Urinary bladder (tissue), 4 donors: ENCODE measurements around the gene CEBPE. TPM values are rescaled to one million over a fixed set of nuclear protein-coding genes. Genes with fewer than 3 reads are reported as not detected.
"Not testable (repeated sequence)": the region's sequence is repeated elsewhere in the genome, so short reads cannot be mapped to it uniquely, and the experiment has no call there.

Source experiments
- DNase-seq: peaks from one replicate; pipeline ENCODE4 v3.0.0-alpha.2; 2015; ENCODE audit errors: extremely low spot score
- H3K27ac ChIP-seq: one replicate; pipeline ENCODE4 v1.5.1; 2013; ENCODE audit warnings: low read depth, mild to moderate bottlenecking, moderate library complexity
- H3K36me3 ChIP-seq: one replicate; pipeline ENCODE4 v1.6.1; 2013; ENCODE audit warnings: mild to moderate bottlenecking, moderate library complexity; ENCODE audit not compliant: insufficient read depth
- H3K4me1 ChIP-seq: one replicate; pipeline ENCODE4 v1.6.1; 2013; ENCODE audit warnings: mild to moderate bottlenecking, moderate library complexity; ENCODE audit not compliant: insufficient read depth
- H3K4me3 ChIP-seq: one replicate; pipeline ENCODE4 v1.5.1; 2013; ENCODE audit warnings: low read depth, low read length
- WGBS: extraction: QIAGEN DNeasy Blood & Tissue Kit; methylation state at CpG from one replicate; pipeline ENCODE4 v1.1.7; 2013; 5-methylcytosine and 5-hydroxymethylcytosine counted together
- polyA plus RNA-seq: library from polyadenylated mRNA; stranded (reverse); fragments of 200-250 nt; gene quantifications from one replicate; pipeline ENCODE4 v1.2.3, GENCODE V29; 2013
- total RNA-seq: library from RNA; depleted of rRNA; stranded (reverse); fragments of >200 nt; gene quantifications from one replicate; pipeline ENCODE4 v1.2.3, GENCODE V29; 2014
- donor health status: healthy with polysubstance abuse.
- donor health status: healthy.

The CEBPE gene
- total and polyA plus RNA-seq, 2 donors: 0.06 TPM; not detected in 1

- H3K4me1 ChIP-seq: no peaks in the 10 kb centered on the region
- WGBS: 52% methylated on average over 12 of the region's 12 CpGs
- H3K4me3 ChIP-seq: no peak overlapping the region
- H3K36me3 ChIP-seq: no peaks in the 10 kb centered on the region
- no peak for DNase-seq
- no peak overlapping the region for H3K27ac ChIP-seq
Observed at GRCh38 chr14:23112359-23113178, 6.5 kb downstream of the CEBPE start.

GRCh38 chr14:23110579-23111365 is 8.3 kb downstream of the CEBPE start:
- H3K4me3 ChIP-seq: no peak overlapping the region
- H3K36me3 ChIP-seq: no peaks in the 10 kb centered on the region
- no peak for DNase-seq
- H3K27ac ChIP-seq: no peak overlapping the region
- no peaks in the 10 kb centered on the region for H3K4me1 ChIP-seq
- WGBS: 68% methylated on average over 5 of the region's 5 CpGs

- WGBS: 91% methylated on average over 1 of the region's 1 CpG
- no peak for DNase-seq
- Histone ChIP-seq H3K27ac (no peak overlapping the region), H3K4me1 (no peaks in the 10 kb centered on the region), H3K36me3 (no peaks in the 10 kb centered on the region), H3K4me3 (no peak overlapping the region)
Observed at GRCh38 chr14:23109769-23110168, 9.3 kb downstream of the CEBPE start.

- H3K36me3 ChIP-seq, H3K4me1 ChIP-seq, H3K27ac ChIP-seq, DNase-seq, H3K4me3 ChIP-seq: not testable (repeated sequence)
- WGBS: 91% methylated on average over 24 of the region's 24 CpGs
Observed at GRCh38 chr14:23108169-23108568, 10.9 kb downstream of the CEBPE start.

- not testable (repeated sequence) for H3K4me1 ChIP-seq, H3K27ac ChIP-seq, H3K36me3 ChIP-seq, DNase-seq, H3K4me3 ChIP-seq
- WGBS: 91% methylated on average over 3 of the region's 5 CpGs
Observed at GRCh38 chr14:23107620-23108019, 11.4 kb downstream of the CEBPE start.

- Histone ChIP-seq H3K27ac (no peak overlapping the region), H3K36me3 (no peaks in the 10 kb centered on the region), H3K4me1 (no peaks in the 10 kb centered on the region), H3K4me3 (no peak overlapping the region)
- no peak for DNase-seq
Observed at GRCh38 chr14:23106747-23107045, 12.4 kb downstream of the CEBPE start.

- no peak for DNase-seq
- no peaks in the 10 kb centered on the region for H3K4me1 ChIP-seq
- 88% methylated on average over 4 of the region's 4 CpGs for WGBS
- H3K27ac ChIP-seq: no peak overlapping the region
- no peaks in the 10 kb centered on the region for H3K36me3 ChIP-seq
- no peak overlapping the region for H3K4me3 ChIP-seq
Observed at GRCh38 chr14:23105348-23105824, 13.7 kb downstream of the CEBPE start.

- no peaks in the 10 kb centered on the region for H3K4me1 ChIP-seq
- 54% methylated on average over 11 of the region's 11 CpGs for WGBS
- H3K36me3 ChIP-seq: no peaks in the 10 kb centered on the region
- H3K4me3 ChIP-seq: no peak within 1 kb of the TSS
- H3K27ac ChIP-seq: no peak within 1 kb of the TSS
- no peak for DNase-seq
Observed at GRCh38 chr14:23104591-23105347, 14.3 kb downstream of the CEBPE start, which contains the start of gene CIROP. Gene CIROP, minus strand, starts transcription at chr14:23104989. Its CDS starts 69 bp downstream, at chr14:23104920.

- no peak for DNase-seq
- no peak overlapping the region for H3K27ac ChIP-seq
- no peak overlapping the region for H3K4me3 ChIP-seq
- H3K36me3 ChIP-seq: no peaks in the 10 kb centered on the region
- WGBS: 84% methylated on average over 6 of the region's 6 CpGs
- H3K4me1 ChIP-seq: no peaks in the 10 kb centered on the region
Observed at GRCh38 chr14:23104070-23104590, 14.9 kb downstream of the CEBPE start.

- Histone ChIP-seq H3K27ac (no peak overlapping the region), H3K36me3 (no peaks in the 10 kb centered on the region), H3K4me1 (no peaks in the 10 kb centered on the region), H3K4me3 (no peak overlapping the region)
- 87% methylated on average over 4 of the region's 4 CpGs for WGBS
- no peak for DNase-seq
Observed at GRCh38 chr14:23103581-23103980, 15.5 kb downstream of the CEBPE start.

GRCh38 chr14:23102801-23103200 is 16.3 kb downstream of the CEBPE start:
- Histone ChIP-seq H3K27ac (no peak overlapping the region), H3K36me3 (no peaks in the 10 kb centered on the region), H3K4me3 (no peak overlapping the region), H3K4me1 (no peaks in the 10 kb centered on the region)
- no peak for DNase-seq
- 89% methylated on average over 2 of the region's 2 CpGs for WGBS

- WGBS: 73% methylated on average over 10 of the region's 10 CpGs
- Histone ChIP-seq H3K36me3 (no peaks in the 10 kb centered on the region), H3K27ac (no peak overlapping the region), H3K4me3 (no peak overlapping the region), H3K4me1 (no peaks in the 10 kb centered on the region)
- no peak for DNase-seq
Observed at GRCh38 chr14:23101986-23102625, 16.9 kb downstream of the CEBPE start.
